SIG-M5 (cell line): ENCODE data around the gene NRARP.
"Not testable (repeated sequence)": the region's sequence is repeated elsewhere in the genome, so short reads cannot be mapped to it uniquely, and the experiment has no call there.

Experiments used
- DNase-seq: peaks from one replicate; lab custom pipeline; 2025; lab: John Stamatoyannopoulos, UW

NRARP gene

GRCh38 chr9:137276473-137277328 is 25.4 kb downstream of the NRARP start:
- DNase-seq, result no peak

GRCh38 chr9:137275588-137276472 is 26.2 kb downstream of the NRARP start:
- DNase-seq, result no peak

GRCh38 chr9:137275203-137275587 is 26.9 kb downstream of the NRARP start:
- no peak for DNase-seq

- DNase-seq, result no peak
These were observed 28.3 kb downstream of the NRARP start for GRCh38 chr9:137273611-137274320.

GRCh38 chr9:137273095-137273490 is 29.0 kb downstream of the NRARP start:
- no peak for DNase-seq

GRCh38 chr9:137272241-137273094 is 29.6 kb downstream of the NRARP start:
- DNase-seq, result no peak

- DNase-seq, result no peak
These were observed 30.4 kb downstream of the NRARP start for GRCh38 chr9:137271696-137272076.

GRCh38 chr9:137270929-137271695 is 31.0 kb downstream of the NRARP start:
- DNase-seq, result no peak

- no peak for DNase-seq
These were observed 32.8 kb downstream of the NRARP start for GRCh38 chr9:137269231-137269772.

- no peak for DNase-seq
These were observed 33.4 kb downstream of the NRARP start for GRCh38 chr9:137268538-137269201.

- no peak for DNase-seq
These were observed 34.1 kb downstream of the NRARP start for GRCh38 chr9:137267933-137268355.

- no peak for DNase-seq
These were observed 35.3 kb downstream of the NRARP start for GRCh38 chr9:137266585-137267453.

GRCh38 chr9:137266162-137266527 is 35.9 kb downstream of the NRARP start:
- DNase-seq, result no peak

- no peak for DNase-seq
These were observed 36.4 kb downstream of the NRARP start for GRCh38 chr9:137265496-137266161.

GRCh38 chr9:137264067-137264466 is 38.0 kb downstream of the NRARP start:
- no peak for DNase-seq

- no peak for DNase-seq
These were observed 38.6 kb downstream of the NRARP start for GRCh38 chr9:137263506-137263905.

GRCh38 chr9:137262909-137263285 is 39.2 kb downstream of the NRARP start:
- no peak for DNase-seq

- not testable (repeated sequence) for DNase-seq
These were observed 39.7 kb downstream of the NRARP start for GRCh38 chr9:137262173-137262908.
